SU-DHL-6 (cell line): ENCODE measurements around the gene PDIA2.
"Not testable (repeated sequence)": the region's sequence is repeated elsewhere in the genome, so short reads cannot be mapped to it uniquely, and the experiment has no call there.

ENCODE experiments used
- H2AFZ ChIP-seq: fragments of 200-600 bp; sonication (generic); 2 replicates; pipeline ENCODE4 v1.6.1; 2014; ENCODE audit warnings: low read depth, mild to moderate bottlenecking, moderate library complexity, mixed read lengths, antibody characterized with exemption, low read length; ENCODE audit not compliant: severe bottlenecking
- H3F3A ChIP-seq: fragments of 200-600 bp; shearing (Covaris generic); 2 replicates; pipeline ENCODE4 v1.6.0; 2016; ENCODE audit warnings: antibody characterized with exemption, mild to moderate bottlenecking; ENCODE audit not compliant: insufficient read depth
- H3K27ac ChIP-seq: fragments of 200-600 bp; sonication (generic); 2 replicates; pipeline ENCODE4 v1.5.1; 2016; ENCODE audit warnings: low read depth, mild to moderate bottlenecking, low read length, moderate library complexity, mixed read lengths
- H3K27me3 ChIP-seq: fragments of 200-600 bp; sonication (generic), shearing (Covaris generic); 2 replicates; pipeline ENCODE4 v1.6.0; 2014; ENCODE audit warnings: mild to moderate bottlenecking, low read length
- H3K36me3 ChIP-seq: fragments of 200-600 bp; sonication (generic); 2 replicates; pipeline ENCODE4 v1.6.1; 2014; ENCODE audit warnings: mild to moderate bottlenecking, low read length, mixed read lengths
- H3K4me2 ChIP-seq: fragments of 300-600, 200-600 bp; shearing (Covaris generic), sonication (generic); 2 replicates; pipeline ENCODE4 v1.6.0; 2014; ENCODE audit warnings: low read length, low read depth, mild to moderate bottlenecking; ENCODE audit not compliant: poor library complexity, severe bottlenecking
- H3K4me3 ChIP-seq: fragments of 200-600 bp; sonication (generic); 2 replicates; pipeline ENCODE4 v1.5.1; 2014; ENCODE audit warnings: antibody characterized with exemption, low read length, mild to moderate bottlenecking, mixed read lengths; ENCODE audit not compliant: insufficient read depth, poor library complexity, severe bottlenecking
- H3K79me2 ChIP-seq: fragments of 200-600 bp; sonication (generic); 2 replicates; pipeline ENCODE4 v1.6.1; 2014; ENCODE audit warnings: mild to moderate bottlenecking, low read length, moderate library complexity; ENCODE audit not compliant: insufficient read depth
- H3K9ac ChIP-seq: fragments of 200-600 bp; sonication (generic); 2 replicates; pipeline ENCODE4 v1.7.0; 2014; ENCODE audit warnings: mild to moderate bottlenecking, low read length
- H3K9me2 ChIP-seq: fragments of 200-600 bp; sonication (generic); replicated peaks from 2 replicates; pipeline ENCODE4 v1.6.1; 2014; ENCODE audit warnings: low read length; ENCODE audit not compliant: insufficient read depth
- H3K9me3 ChIP-seq: fragments of 200-600 bp; sonication (generic); 2 replicates; pipeline ENCODE4 v1.6.1; 2014; ENCODE audit warnings: low read length, mixed read lengths; ENCODE audit not compliant: insufficient read depth
- H4K20me1 ChIP-seq: fragments of 200-600 bp; sonication (generic); 2 replicates; pipeline ENCODE4 v1.6.1; 2014; ENCODE audit warnings: low read depth, mild to moderate bottlenecking, antibody characterized with exemption, low read length, moderate library complexity, mixed read lengths
- CTCF ChIP-seq: fragments of 200-600 bp; sonication (generic); IDR thresholded peaks from one replicate; pipeline ENCODE4 v1.5.1; 2017; ENCODE audit warnings: antibody characterized with exemption, mild to moderate bottlenecking, low read length, moderate library complexity; ENCODE audit not compliant: insufficient read depth, poor library complexity, severe bottlenecking
- EZH2phosphoT487 ChIP-seq: fragments of 200-600 bp; sonication (generic), shearing (Covaris generic); conservative IDR thresholded peaks from 2 replicates; pipeline ENCODE4 v1.6.1; 2018; ENCODE audit warnings: mild to moderate bottlenecking, antibody characterized with exemption, low read length, moderate library complexity, mixed read lengths

The PDIA2 gene

GRCh38 chr16:334164-334832, 51.3 kb downstream of the PDIA2 start:
- H3K27ac ChIP-seq, H2AFZ ChIP-seq, H3K4me3 ChIP-seq, H3F3A ChIP-seq, H3K27me3 ChIP-seq, H4K20me1 ChIP-seq, H3K9me3 ChIP-seq, H3K9me2 ChIP-seq, H3K9ac ChIP-seq, H3K36me3 ChIP-seq, H3K4me2 ChIP-seq: not testable (repeated sequence)
- peaks cover 51% of the 10 kb centered on the region for H3K79me2 ChIP-seq

GRCh38 chr16:334861-335632, 52.1 kb downstream of the PDIA2 start:
- not testable (repeated sequence) for H3K27me3 ChIP-seq, H3F3A ChIP-seq, H3K9me3 ChIP-seq, H3K27ac ChIP-seq, H3K9me2 ChIP-seq, H3K4me3 ChIP-seq, H3K36me3 ChIP-seq, H3K4me2 ChIP-seq, H4K20me1 ChIP-seq, H3K9ac ChIP-seq, H2AFZ ChIP-seq
- peaks cover 57% of the 10 kb centered on the region for H3K79me2 ChIP-seq

- Histone ChIP-seq H3K27me3 (no peaks in the 10 kb centered on the region), H4K20me1 (no peaks in the 10 kb centered on the region), H3K4me2 (no peak overlapping the region), H3K36me3 (no peaks in the 10 kb centered on the region), H2AFZ (no peak overlapping the region), H3K9me3 (no peaks in the 10 kb centered on the region), H3K9ac (no peak overlapping the region), H3K4me3 (no peak overlapping the region), H3K27ac (no peak overlapping the region), H3K9me2 (no peaks in the 10 kb centered on the region), H3F3A (no peaks in the 10 kb centered on the region), H3K79me2 (peaks cover 58% of the 10 kb centered on the region)
- TF ChIP-seq CTCF, result no peak
- no peak for TF ChIP-seq EZH2phosphoT487
Observed at GRCh38 chr16:336269-336668, 53.3 kb downstream of the PDIA2 start.
